ENCODE measurements around the gene SEMA5A. TPM values are rescaled to one million over a fixed set of nuclear protein-coding genes. Genes with fewer than 3 reads are reported as not detected.

Gene SEMA5A
- total RNA-seq, 6 experiments from 2014 or later = 54.2 to 69.7 (median 59.9) TPM

- DNase-seq = no peak
- Mint-ChIP-seq H3K9me3 (no peaks in the 10 kb centered on the region), H3K27me3 (ENCODE audit: insufficient read depth) (no peaks in the 10 kb centered on the region), H3K36me3 (ENCODE audit: low read depth) (peaks cover 11% of the 10 kb centered on the region), H3K27ac (no peak overlapping the region), H3K4me3 (no peak overlapping the region), H3K4me1 (ENCODE audit: low read depth) (peaks cover 33% of the 10 kb centered on the region)
- TF ChIP-seq, protein P1, sequence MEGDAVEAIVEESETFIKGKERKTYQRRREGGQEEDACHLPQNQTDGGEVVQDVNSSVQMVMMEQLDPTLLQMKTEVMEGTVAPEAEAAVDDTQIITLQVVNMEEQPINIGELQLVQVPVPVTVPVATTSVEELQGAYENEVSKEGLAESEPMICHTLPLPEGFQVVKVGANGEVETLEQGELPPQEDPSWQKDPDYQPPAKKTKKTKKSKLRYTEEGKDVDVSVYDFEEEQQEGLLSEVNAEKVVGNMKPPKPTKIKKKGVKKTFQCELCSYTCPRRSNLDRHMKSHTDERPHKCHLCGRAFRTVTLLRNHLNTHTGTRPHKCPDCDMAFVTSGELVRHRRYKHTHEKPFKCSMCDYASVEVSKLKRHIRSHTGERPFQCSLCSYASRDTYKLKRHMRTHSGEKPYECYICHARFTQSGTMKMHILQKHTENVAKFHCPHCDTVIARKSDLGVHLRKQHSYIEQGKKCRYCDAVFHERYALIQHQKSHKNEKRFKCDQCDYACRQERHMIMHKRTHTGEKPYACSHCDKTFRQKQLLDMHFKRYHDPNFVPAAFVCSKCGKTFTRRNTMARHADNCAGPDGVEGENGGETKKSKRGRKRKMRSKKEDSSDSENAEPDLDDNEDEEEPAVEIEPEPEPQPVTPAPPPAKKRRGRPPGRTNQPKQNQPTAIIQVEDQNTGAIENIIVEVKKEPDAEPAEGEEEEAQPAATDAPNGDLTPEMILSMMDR (IDR thresholded peaks at IDR 0.05) = no peak
Measured at GRCh38 chr5:9392625-9393024, 153.2 kb downstream of the SEMA5A start.

- Mint-ChIP-seq H3K4me1 (ENCODE audit: low read depth) (peaks cover 31% of the 10 kb centered on the region), H3K27ac (no peak overlapping the region), H3K4me3 (no peak overlapping the region), H3K36me3 (ENCODE audit: low read depth) (peaks cover 11% of the 10 kb centered on the region), H3K27me3 (ENCODE audit: insufficient read depth) (no peaks in the 10 kb centered on the region), H3K9me3 (no peaks in the 10 kb centered on the region)
- TF ChIP-seq, protein P1 (IDR thresholded peaks at IDR 0.05) = no peak
- no peak for DNase-seq
Measured at GRCh38 chr5:9391080-9391479, 154.8 kb downstream of the SEMA5A start.

GRCh38 chr5:9390113-9390512, 155.8 kb downstream of the SEMA5A start:
- Mint-ChIP-seq H3K4me1 (ENCODE audit: low read depth) (peaks cover 24% of the 10 kb centered on the region), H3K36me3 (ENCODE audit: low read depth) (peaks cover 11% of the 10 kb centered on the region), H3K27ac (no peak overlapping the region), H3K27me3 (ENCODE audit: insufficient read depth) (no peaks in the 10 kb centered on the region), H3K4me3 (no peak overlapping the region), H3K9me3 (no peaks in the 10 kb centered on the region)
- TF ChIP-seq, protein P1 (IDR thresholded peaks at IDR 0.05) = no peak
- no peak for DNase-seq

DNA sequence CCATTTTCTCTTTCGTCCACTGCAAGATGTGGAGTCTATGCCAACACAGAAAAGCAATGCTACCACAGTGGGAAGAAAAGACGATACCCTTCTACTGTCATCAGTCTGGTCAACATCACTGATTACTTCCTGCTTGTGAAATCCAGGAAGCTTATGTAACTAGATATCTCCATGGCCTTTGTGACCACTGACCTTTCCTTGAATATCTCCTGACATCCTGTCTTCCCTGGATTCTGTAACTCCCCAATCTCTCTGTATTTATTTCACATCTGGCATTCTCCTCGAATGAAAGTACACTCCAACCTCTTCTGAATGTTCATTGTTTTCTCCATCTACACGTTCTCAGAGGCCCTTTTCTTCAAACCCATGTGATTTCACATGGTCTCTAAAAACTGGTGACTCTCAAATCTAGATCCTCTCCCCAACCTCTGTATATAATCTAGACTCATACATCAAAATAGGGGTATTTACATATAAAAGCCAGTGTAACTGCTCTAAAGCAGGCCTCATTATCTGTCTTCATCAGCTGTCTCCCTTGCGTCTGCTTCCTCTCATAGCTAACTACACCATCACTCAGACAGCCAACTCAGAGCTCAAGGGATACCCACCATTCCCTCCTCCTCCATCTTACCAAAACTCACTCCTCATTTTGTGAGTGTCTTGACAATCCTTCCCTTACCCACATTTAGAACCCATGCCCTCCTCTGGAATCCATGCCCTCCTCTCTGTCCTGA, 156.8 kb downstream of the SEMA5A start:
- Mint-ChIP-seq H3K27ac (no peak overlapping the region), H3K4me1 (ENCODE audit: low read depth) (peaks cover 24% of the 10 kb centered on the region), H3K36me3 (ENCODE audit: low read depth) (peaks cover 11% of the 10 kb centered on the region), H3K27me3 (ENCODE audit: insufficient read depth) (no peaks in the 10 kb centered on the region), H3K9me3 (no peaks in the 10 kb centered on the region), H3K4me3 (no peak overlapping the region)
- TF ChIP-seq, protein P1 (IDR thresholded peaks at IDR 0.05) = no peak
- DNase-seq = no peak

DNA sequence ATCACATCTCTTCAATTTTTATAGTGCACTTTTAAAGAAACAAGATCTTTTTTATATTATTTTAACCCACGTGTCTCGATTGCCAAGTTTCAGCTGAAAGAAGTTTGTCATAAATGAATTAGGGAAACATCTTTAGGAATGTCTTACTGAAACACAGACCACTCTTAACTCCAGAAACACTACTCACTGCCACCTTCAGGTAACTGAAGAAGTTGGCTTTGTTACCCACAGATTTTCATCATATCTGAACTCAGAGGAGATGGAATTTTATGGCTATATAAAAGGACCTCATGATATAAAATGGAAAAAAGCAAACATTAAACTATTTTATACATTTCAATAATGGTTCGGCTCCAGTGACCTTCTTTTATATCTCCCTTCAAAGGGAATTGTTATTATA, 158.0 kb downstream of the SEMA5A start:
- peaks cover 11% of the 10 kb centered on the region for H3K36me3 Mint-ChIP-seq (ENCODE audit: low read depth)

More for the DNA sequence above, 158.0 kb downstream of the SEMA5A start:
- no peaks in the 10 kb centered on the region for H3K9me3 Mint-ChIP-seq
- TF ChIP-seq, protein P1 (IDR thresholded peaks at IDR 0.05) = peak; percentile 44
- H3K27ac Mint-ChIP-seq = no peak overlapping the region
- H3K27me3 Mint-ChIP-seq (ENCODE audit: insufficient read depth) = no peaks in the 10 kb centered on the region
- DNase-seq = no peak
- peaks cover 24% of the 10 kb centered on the region for H3K4me1 Mint-ChIP-seq (ENCODE audit: low read depth)
- no peak overlapping the region for H3K4me3 Mint-ChIP-seq

Data from HFFc6 (cell line).